ENCODE measurements around the gene ZNF532. TPM values are rescaled to one million over a fixed set of nuclear protein-coding genes. Genes with fewer than 3 reads are reported as not detected.
"Not testable (repeated sequence)": the region's sequence is repeated elsewhere in the genome, so short reads cannot be mapped to it uniquely, and the experiment has no call there.

The ZNF532 gene
- total RNA-seq, 1 experiment from 2014 or later, result 258 TPM

- no peaks in the 10 kb centered on the region for H3K23me2 ChIP-seq (ENCODE audit: insufficient read length, low read depth, low read length, poor library complexity, severe bottlenecking)
- no peak overlapping the region for H3K56ac ChIP-seq (ENCODE audit: insufficient read length, low read depth, low read length)
- H3K9ac ChIP-seq (ENCODE audit: extremely low read depth, insufficient read length, low read length), result no peak overlapping the region
- no peak overlapping the region for H3K14ac ChIP-seq (ENCODE audit: insufficient read depth, low read length)
- H3K23ac ChIP-seq (ENCODE audit: insufficient read length, low read depth, low read length), result no peak overlapping the region
- H3K9me3 ChIP-seq (ENCODE audit: control insufficient read depth, low read depth, low read length), result no peaks in the 10 kb centered on the region
- no peak overlapping the region for H2AFZ ChIP-seq (ENCODE audit: low read length)
- no peaks in the 10 kb centered on the region for H3K27me3 ChIP-seq (ENCODE audit: insufficient read depth, low read length)
- H4K91ac ChIP-seq (ENCODE audit: insufficient read length, low read depth, low read length), result no peak overlapping the region
- TF ChIP-seq, protein P1, sequence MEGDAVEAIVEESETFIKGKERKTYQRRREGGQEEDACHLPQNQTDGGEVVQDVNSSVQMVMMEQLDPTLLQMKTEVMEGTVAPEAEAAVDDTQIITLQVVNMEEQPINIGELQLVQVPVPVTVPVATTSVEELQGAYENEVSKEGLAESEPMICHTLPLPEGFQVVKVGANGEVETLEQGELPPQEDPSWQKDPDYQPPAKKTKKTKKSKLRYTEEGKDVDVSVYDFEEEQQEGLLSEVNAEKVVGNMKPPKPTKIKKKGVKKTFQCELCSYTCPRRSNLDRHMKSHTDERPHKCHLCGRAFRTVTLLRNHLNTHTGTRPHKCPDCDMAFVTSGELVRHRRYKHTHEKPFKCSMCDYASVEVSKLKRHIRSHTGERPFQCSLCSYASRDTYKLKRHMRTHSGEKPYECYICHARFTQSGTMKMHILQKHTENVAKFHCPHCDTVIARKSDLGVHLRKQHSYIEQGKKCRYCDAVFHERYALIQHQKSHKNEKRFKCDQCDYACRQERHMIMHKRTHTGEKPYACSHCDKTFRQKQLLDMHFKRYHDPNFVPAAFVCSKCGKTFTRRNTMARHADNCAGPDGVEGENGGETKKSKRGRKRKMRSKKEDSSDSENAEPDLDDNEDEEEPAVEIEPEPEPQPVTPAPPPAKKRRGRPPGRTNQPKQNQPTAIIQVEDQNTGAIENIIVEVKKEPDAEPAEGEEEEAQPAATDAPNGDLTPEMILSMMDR (conservative IDR thresholded peaks at IDR 0.05), result no peak
- no peak overlapping the region for H2BK5ac ChIP-seq (ENCODE audit: insufficient read length, low read length)
- no CpG with 5 or more reads among the region's 3 CpGs for WGBS (ENCODE audit: extremely low coverage, insufficient read length, low lambda C conversion rate)
- Mint-ChIP-seq H3K4me1 (peaks cover 41 to 49% of the 10 kb centered on the region in 2 experiments), H3K4me3 (no peak overlapping the region), H3K9me3 (no peaks in the 10 kb centered on the region; a peak in 1 of 5 replicates), H3K36me3 (ENCODE audit: insufficient read depth in 1 of 3, low read depth in 3 of 3) (peaks cover 0 to 3% (median 0%) of the 10 kb centered on the region in 3 experiments; a peak in 1 of 7 replicates), H3K27me3 (ENCODE audit: low read depth) (no peaks in the 10 kb centered on the region), H3K27ac (peak overlapping the region in 1 of 3 experiments; percentile 34; a peak in 1 of 7 replicates)
- H3K79me2 ChIP-seq (ENCODE audit: insufficient read depth, low read length), result peaks cover 2% of the 10 kb centered on the region; the same call in 1 of the 2 replicates
- no peaks in the 10 kb centered on the region for H4K20me1 ChIP-seq (ENCODE audit: control insufficient read depth, insufficient read depth, insufficient read length)
- DNase-seq, result no peak
- no peak overlapping the region for H4K8ac ChIP-seq (replicated peaks; ENCODE audit: insufficient read length, low read depth, low read length)
- H2BK15ac ChIP-seq (ENCODE audit: low read depth, low read length), result no peak overlapping the region
- no peak overlapping the region for H3T11ph ChIP-seq (ENCODE audit: low read length)
- H2BK12ac ChIP-seq (ENCODE audit: insufficient read length, low read depth, low read length), result no peak overlapping the region
- H3K4me1 ChIP-seq (ENCODE audit: insufficient read depth, low read length), result peaks cover 18% of the 10 kb centered on the region; the same call in 1 of the 2 replicates
- no peak overlapping the region for H3K27ac ChIP-seq (ENCODE audit: insufficient read length, low read depth, low read length)
- H2BK20ac ChIP-seq (ENCODE audit: low read depth, low read length, poor library complexity, severe bottlenecking), result no peak overlapping the region
- H3K4me2 ChIP-seq (ENCODE audit: insufficient read depth, insufficient read length, low read length), result no peak overlapping the region
- no peak overlapping the region for H2AK5ac ChIP-seq (ENCODE audit: insufficient read length, low read length)
- no peak overlapping the region for H3K4ac ChIP-seq (ENCODE audit: low read depth, low read length)
- no peak overlapping the region for H3K18ac ChIP-seq (ENCODE audit: insufficient read length, low read depth, low read length)
- H3K79me1 ChIP-seq (ENCODE audit: insufficient read depth, low read depth, low read length, poor library complexity, severe bottlenecking), result no peaks in the 10 kb centered on the region
- H4K5ac ChIP-seq (ENCODE audit: insufficient read length, low read depth, low read length), result no peak overlapping the region
- no peak overlapping the region for H2BK120ac ChIP-seq (ENCODE audit: low read depth, low read length, poor library complexity, severe bottlenecking)
Measured at GRCh38 chr18:58853561-58853960, 11.1 kb upstream of the ZNF532 start.

GRCh38 chr18:58855521-58855920 lies 9.2 kb upstream of the ZNF532 start:
- not testable (repeated sequence) for H3K18ac ChIP-seq (ENCODE audit: insufficient read length, low read depth, low read length); H3K4me3 Mint-ChIP-seq; H3K36me3 Mint-ChIP-seq (ENCODE audit: insufficient read depth in 1 of 3, low read depth in 3 of 3); H3K27ac Mint-ChIP-seq; H3K56ac ChIP-seq (ENCODE audit: insufficient read length, low read depth, low read length); H3K27me3 Mint-ChIP-seq (ENCODE audit: low read depth); H2BK20ac ChIP-seq (ENCODE audit: low read depth, low read length, poor library complexity, severe bottlenecking); H2AFZ ChIP-seq (ENCODE audit: low read length); H3K4ac ChIP-seq (ENCODE audit: low read depth, low read length); H2BK15ac ChIP-seq (ENCODE audit: low read depth, low read length); H3K27me3 ChIP-seq (ENCODE audit: insufficient read depth, low read length); H3K79me2 ChIP-seq (ENCODE audit: insufficient read depth, low read length); H4K20me1 ChIP-seq (ENCODE audit: control insufficient read depth, insufficient read depth, insufficient read length); H3T11ph ChIP-seq (ENCODE audit: low read length); DNase-seq; H3K9me3 ChIP-seq (ENCODE audit: control insufficient read depth, low read depth, low read length); H3K9ac ChIP-seq (ENCODE audit: extremely low read depth, insufficient read length, low read length); H3K14ac ChIP-seq (ENCODE audit: insufficient read depth, low read length); H3K4me2 ChIP-seq (ENCODE audit: insufficient read depth, insufficient read length, low read length); H3K27ac ChIP-seq (ENCODE audit: insufficient read length, low read depth, low read length); H2BK5ac ChIP-seq (ENCODE audit: insufficient read length, low read length); H4K91ac ChIP-seq (ENCODE audit: insufficient read length, low read depth, low read length); H3K23me2 ChIP-seq (ENCODE audit: insufficient read length, low read depth, low read length, poor library complexity, severe bottlenecking); H3K79me1 ChIP-seq (ENCODE audit: insufficient read depth, low read depth, low read length, poor library complexity, severe bottlenecking); H3K23ac ChIP-seq (ENCODE audit: insufficient read length, low read depth, low read length); H2BK12ac ChIP-seq (ENCODE audit: insufficient read length, low read depth, low read length); H4K5ac ChIP-seq (ENCODE audit: insufficient read length, low read depth, low read length); H2AK5ac ChIP-seq (ENCODE audit: insufficient read length, low read length); H3K9me3 Mint-ChIP-seq; H4K8ac ChIP-seq (replicated peaks; ENCODE audit: insufficient read length, low read depth, low read length); H2BK120ac ChIP-seq (ENCODE audit: low read depth, low read length, poor library complexity, severe bottlenecking)
- WGBS (ENCODE audit: extremely low coverage, insufficient read length, low lambda C conversion rate), result no CpG with 5 or more reads among the region's 7 CpGs
- peaks cover 18% of the 10 kb centered on the region; the same call in 1 of the 2 replicates for H3K4me1 ChIP-seq (ENCODE audit: insufficient read depth, low read length)
- H3K4me1 Mint-ChIP-seq, result peaks cover 46 to 50% of the 10 kb centered on the region in 2 experiments

All from H9 (cell line).